PC-3 (cell line): Measurements from ENCODE around the gene BLM. TPM values are rescaled to one million over a fixed set of nuclear protein-coding genes. Genes with fewer than 3 reads are reported as not detected.

Experiments used
- ATAC-seq: fragments of 200-7000 bp; cut with Tn5 transposase; 2 replicates; pipeline ENCODE4 v1.9.1; 2020; ENCODE audit warnings: mild to moderate bottlenecking, moderate library complexity
- BruUV-seq: library from RNA; stranded (reverse); fragments of 400-500 nt; replicated peaks from 2 replicates; lab custom pipeline; 2021; lab: Mats Ljungman, UMichigan
- CTCF ChIA-PET: fragments of 300-600 bp; sonication (Branson Sonifier 250); formaldehyde crosslinking; loops from one replicate; lab custom pipeline; 2022; ENCODE audit warnings: antibody characterized with exemption; lab: Charles Lee
- POLR2A ChIA-PET: fragments of 300-600 bp; sonication (Branson Sonifier 250); formaldehyde crosslinking; loops from one replicate; lab custom pipeline; 2022; ENCODE audit warnings: antibody characterized with exemption; ENCODE audit not compliant: unreplicated experiment; lab: Charles Lee
- DNase-seq: peaks from one replicate; pipeline ENCODE4 v3.0.0-alpha.2; 2015
- H2AFZ ChIP-seq: fragments of 300-600 bp; sonication (generic); 2 replicates; pipeline ENCODE4 v1.6.0; 2016; ENCODE audit warnings: antibody characterized with exemption, low read length
- H3F3A ChIP-seq: fragments of 300-600 bp; sonication (generic); one replicate; pipeline ENCODE4 v1.6.0; 2017; ENCODE audit warnings: antibody characterized with exemption, low read length, control low read depth, mild to moderate bottlenecking; ENCODE audit not compliant: unreplicated experiment
- H3K27ac ChIP-seq: fragments of 300-600 bp; sonication (generic); 2 replicates; pipeline ENCODE4 v1.5.1; 2016; ENCODE audit warnings: mild to moderate bottlenecking, low read length
- H3K27me3 ChIP-seq: fragments of 300-600 bp; sonication (generic); 2 replicates; pipeline ENCODE4 v1.6.1; 2016; ENCODE audit warnings: low read length, mixed read lengths
- H3K36me3 ChIP-seq: fragments of 300-600 bp; sonication (generic); 2 replicates; pipeline ENCODE4 v1.6.1; 2016; ENCODE audit warnings: low read depth, mixed run types, low read length, mixed read lengths
- H3K4me1 ChIP-seq: fragments of 300-600 bp; sonication (generic); 2 replicates; pipeline ENCODE4 v1.5.1; 2016; ENCODE audit warnings: low read length; ENCODE audit not compliant: insufficient read depth
- H3K4me2 ChIP-seq: fragments of 300-600 bp; sonication (generic); 2 replicates; pipeline ENCODE4 v1.6.0; 2016; ENCODE audit warnings: low read length
- H3K4me3 ChIP-seq: fragments of 300-600 bp; sonication (generic); 2 replicates; pipeline ENCODE4 v1.5.1; 2016; ENCODE audit warnings: mild to moderate bottlenecking, low read length, mixed read lengths
- H3K79me2 ChIP-seq: fragments of 300-600 bp; sonication (generic); 2 replicates; pipeline ENCODE4 v1.6.1; 2017; ENCODE audit warnings: low read length, mixed read lengths
- H3K9ac ChIP-seq: fragments of 300-600 bp; sonication (generic); 2 replicates; pipeline ENCODE4 v1.6.0; 2016; ENCODE audit warnings: mild to moderate bottlenecking, low read length
- H3K9me2 ChIP-seq: fragments of 300-600 bp; sonication (generic); replicated peaks from 2 replicates; pipeline ENCODE4 v1.6.1; 2016; ENCODE audit warnings: mixed run types, low read length, mixed read lengths
- H3K9me3 ChIP-seq: fragments of 300-600 bp; sonication (generic); 2 replicates; pipeline ENCODE4 v1.6.1; 2016; ENCODE audit warnings: low read length, mixed read lengths
- H4K20me1 ChIP-seq: fragments of 300-600 bp; sonication (generic); 2 replicates; pipeline ENCODE4 v1.6.1; 2016; ENCODE audit warnings: low read length, mixed read lengths
- EZH2 ChIP-seq: fragments of 300-600 bp; sonication (generic); IDR thresholded peaks from one replicate; pipeline ENCODE4 v1.6.1; 2017; ENCODE audit warnings: antibody characterized with exemption, mild to moderate bottlenecking, low read length; ENCODE audit not compliant: unreplicated experiment
- EZH2phosphoT487 ChIP-seq: fragments of 300-600 bp; sonication (generic); IDR thresholded peaks from 2 replicates; pipeline ENCODE4 v1.6.1; 2018; ENCODE audit warnings: mild to moderate bottlenecking, antibody characterized with exemption, low read length, borderline replicate concordance
- intact Hi-C: fragments of 100-400 bp; cut with micrococcal nuclease; formaldehyde crosslinking; loops from 2 replicates; pipeline ENCODE4 v1.9.0; 2023
- total RNA-seq: library from RNA; depleted of rRNA; stranded (reverse); fragments of >200 nt; gene quantifications from 2 replicates; pipeline ENCODE4 v1.2.3, GENCODE V29; 2014
- TF ChIP-seq, protein P1 (sequence below): fragments of 300-600 bp; sonication (generic); conservative IDR thresholded peaks from 2 replicates; pipeline ENCODE4 v1.5.1; 2017; ENCODE audit warnings: antibody characterized with exemption, low read depth, mild to moderate bottlenecking, low read length

Gene BLM
- total RNA-seq, 1 experiment from 2014 or later, result 18.7 TPM

DNA sequence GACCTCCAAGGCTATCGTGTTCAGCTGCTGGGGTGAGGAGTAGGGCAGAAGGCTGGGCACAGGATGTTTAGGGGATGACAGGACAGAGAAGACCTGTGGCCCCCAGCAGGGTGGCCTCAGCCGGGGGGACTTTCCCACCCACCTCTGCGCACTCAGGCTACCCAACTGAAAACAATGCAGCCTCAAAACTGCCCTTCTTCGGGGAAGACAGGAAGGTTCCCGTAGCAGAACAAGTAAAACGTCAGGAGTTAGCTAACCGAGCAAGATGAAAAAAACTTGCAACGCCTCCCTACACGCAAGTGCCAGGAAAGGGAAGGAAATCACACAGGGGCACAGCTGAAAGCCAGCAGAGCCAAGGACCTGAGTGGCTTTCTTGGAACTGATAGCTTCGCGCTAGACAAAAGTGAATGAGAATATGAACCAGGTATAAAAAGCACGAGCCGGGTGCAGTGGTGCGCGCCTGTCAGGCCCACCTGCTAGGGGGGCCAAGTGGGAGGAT is 112.8 kb downstream of the BLM start:
- CTCF ChIA-PET, result no interaction called here
- POLR2A ChIA-PET, result no interaction called here

DNA sequence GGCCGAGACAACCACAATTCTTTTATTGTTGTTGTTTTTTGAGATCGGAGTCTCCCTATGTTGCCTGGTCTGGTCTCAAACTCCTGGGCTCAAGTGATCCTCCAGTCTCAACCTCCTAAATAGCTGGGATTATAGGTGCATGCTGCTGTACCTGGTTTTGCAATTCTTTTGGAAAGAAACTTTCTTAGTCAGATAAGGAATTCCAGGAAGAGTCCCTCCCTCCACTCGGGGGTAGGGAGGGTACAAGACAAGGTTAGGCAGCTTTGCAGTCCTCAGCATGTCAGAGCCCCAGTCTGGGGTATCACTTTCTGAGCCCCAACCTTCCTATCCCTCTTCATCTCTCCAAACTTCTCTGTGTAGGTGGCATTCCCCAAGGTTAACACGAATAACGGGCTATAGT is 117.5 kb downstream of the BLM start:
- H3K27ac ChIP-seq, result no peak overlapping the region
- H3K9ac ChIP-seq, result no peak overlapping the region
- no TSS peak for BruUV-seq
- no peaks in the 10 kb centered on the region for H3K9me2 ChIP-seq
- H3K79me2 ChIP-seq, result no peaks in the 10 kb centered on the region
- POLR2A ChIA-PET, result no interaction called here
- DNase-seq (no peak), ATAC-seq (no peak)
- no peaks in the 10 kb centered on the region for H3F3A ChIP-seq
- no peaks in the 10 kb centered on the region for H3K27me3 ChIP-seq
- no peak overlapping the region for H2AFZ ChIP-seq
- H3K4me3 ChIP-seq, result no peak overlapping the region
- no peaks in the 10 kb centered on the region for H4K20me1 ChIP-seq
- H3K4me1 ChIP-seq, result no peaks in the 10 kb centered on the region
- CTCF ChIA-PET, result no interaction called here
- TF ChIP-seq EZH2 (no peak), EZH2phosphoT487 (no peak)
- TF ChIP-seq, protein P1, sequence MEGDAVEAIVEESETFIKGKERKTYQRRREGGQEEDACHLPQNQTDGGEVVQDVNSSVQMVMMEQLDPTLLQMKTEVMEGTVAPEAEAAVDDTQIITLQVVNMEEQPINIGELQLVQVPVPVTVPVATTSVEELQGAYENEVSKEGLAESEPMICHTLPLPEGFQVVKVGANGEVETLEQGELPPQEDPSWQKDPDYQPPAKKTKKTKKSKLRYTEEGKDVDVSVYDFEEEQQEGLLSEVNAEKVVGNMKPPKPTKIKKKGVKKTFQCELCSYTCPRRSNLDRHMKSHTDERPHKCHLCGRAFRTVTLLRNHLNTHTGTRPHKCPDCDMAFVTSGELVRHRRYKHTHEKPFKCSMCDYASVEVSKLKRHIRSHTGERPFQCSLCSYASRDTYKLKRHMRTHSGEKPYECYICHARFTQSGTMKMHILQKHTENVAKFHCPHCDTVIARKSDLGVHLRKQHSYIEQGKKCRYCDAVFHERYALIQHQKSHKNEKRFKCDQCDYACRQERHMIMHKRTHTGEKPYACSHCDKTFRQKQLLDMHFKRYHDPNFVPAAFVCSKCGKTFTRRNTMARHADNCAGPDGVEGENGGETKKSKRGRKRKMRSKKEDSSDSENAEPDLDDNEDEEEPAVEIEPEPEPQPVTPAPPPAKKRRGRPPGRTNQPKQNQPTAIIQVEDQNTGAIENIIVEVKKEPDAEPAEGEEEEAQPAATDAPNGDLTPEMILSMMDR, result no peak
- no peak overlapping the region for H3K4me2 ChIP-seq
- H3K9me3 ChIP-seq, result no peaks in the 10 kb centered on the region
- intact Hi-C loops, result no loop called here
- H3K36me3 ChIP-seq, result no peaks in the 10 kb centered on the region

More for the DNA sequence above, 112.8 kb downstream of the BLM start:
- BruUV-seq, result no TSS peak
- Histone ChIP-seq H3K9me2 (no peaks in the 10 kb centered on the region), H3K36me3 (no peaks in the 10 kb centered on the region), H3F3A (no peaks in the 10 kb centered on the region), H4K20me1 (no peaks in the 10 kb centered on the region), H3K4me1 (no peaks in the 10 kb centered on the region), H3K27me3 (no peaks in the 10 kb centered on the region), H3K4me2 (no peak overlapping the region), H2AFZ (no peak overlapping the region), H3K9ac (no peak overlapping the region), H3K79me2 (no peaks in the 10 kb centered on the region), H3K4me3 (no peak overlapping the region), H3K27ac (no peak overlapping the region), H3K9me3 (no peaks in the 10 kb centered on the region)
- ATAC-seq (no peak), DNase-seq (no peak)
- TF ChIP-seq EZH2 (no peak), EZH2phosphoT487 (no peak)
- TF ChIP-seq, protein P1, result no peak
- intact Hi-C loops, result no loop called here

DNA sequence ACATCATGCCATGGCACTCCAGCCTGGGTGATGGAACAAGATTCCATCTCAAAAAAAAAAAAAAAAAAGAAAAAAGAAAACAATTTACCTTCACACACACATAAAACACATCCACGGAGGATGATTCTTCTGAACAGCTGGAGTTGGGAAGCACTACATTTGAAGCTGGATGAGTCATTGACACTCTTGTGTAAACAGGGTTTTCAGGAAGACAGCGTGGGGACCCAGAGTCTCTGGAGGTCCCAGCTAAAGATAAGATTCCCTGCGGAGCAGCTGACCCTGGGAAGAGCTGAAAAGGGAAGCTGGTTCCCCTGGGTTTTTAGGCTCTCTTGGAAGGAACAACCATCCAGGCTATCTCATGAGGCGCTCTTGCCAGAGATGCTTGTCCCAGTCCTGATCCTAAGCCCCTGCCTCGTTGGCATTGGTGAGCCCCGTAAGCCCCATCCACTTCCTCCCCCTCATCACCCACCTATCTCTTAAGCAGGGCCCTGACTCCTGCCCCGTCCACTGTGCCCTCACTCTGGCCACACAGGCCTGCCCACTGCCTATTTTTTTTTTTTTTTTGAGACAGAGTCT is 119.2 kb downstream of the BLM start:
- Histone ChIP-seq H3K36me3 (no peaks in the 10 kb centered on the region), H3K27me3 (no peaks in the 10 kb centered on the region), H2AFZ (no peak overlapping the region), H4K20me1 (no peaks in the 10 kb centered on the region), H3K4me2 (no peak overlapping the region), H3K9me2 (no peaks in the 10 kb centered on the region), H3K4me3 (no peak overlapping the region), H3K27ac (no peak overlapping the region), H3K4me1 (no peaks in the 10 kb centered on the region), H3F3A (no peaks in the 10 kb centered on the region), H3K9ac (no peak overlapping the region), H3K79me2 (no peaks in the 10 kb centered on the region), H3K9me3 (no peaks in the 10 kb centered on the region)
- TF ChIP-seq, protein P1, result no peak
- TF ChIP-seq EZH2phosphoT487 (no peak), EZH2 (no peak)
- BruUV-seq, result no TSS peak
- POLR2A ChIA-PET, result no interaction called here
- intact Hi-C loops, result no loop called here
- CTCF ChIA-PET, result interaction anchor here (0.7 kb wide), 1 partner anchor 442 kb away, joined by 8 read pairs; no protein-coding TSS in a partner anchor
- DNase-seq (peak; percentile 41), ATAC-seq (peak; percentile 55)
